Retinal pigment epithelial cell (primary cell): Measurements from ENCODE around the gene ASB2.

Source experiments
- DNase-seq: peaks from one replicate; pipeline ENCODE4 v3.0.0-alpha.2; 2010; ENCODE audit warnings: low read depth
- H3K4me3 ChIP-seq: 2 replicates; pipeline ENCODE4 v1.5.1; 2011; ENCODE audit warnings: mild to moderate bottlenecking, low read length, control low read depth, moderate library complexity
- TF ChIP-seq, protein P1 (sequence below): conservative IDR thresholded peaks from 2 replicates; pipeline ENCODE4 v1.5.1; 2011; ENCODE audit warnings: low read depth, low read length, control low read depth, inconsistent platforms

Gene ASB2

GRCh38 chr14:93923626-93924025 is 52.7 kb downstream of the ASB2 start:
- TF ChIP-seq, protein P1, sequence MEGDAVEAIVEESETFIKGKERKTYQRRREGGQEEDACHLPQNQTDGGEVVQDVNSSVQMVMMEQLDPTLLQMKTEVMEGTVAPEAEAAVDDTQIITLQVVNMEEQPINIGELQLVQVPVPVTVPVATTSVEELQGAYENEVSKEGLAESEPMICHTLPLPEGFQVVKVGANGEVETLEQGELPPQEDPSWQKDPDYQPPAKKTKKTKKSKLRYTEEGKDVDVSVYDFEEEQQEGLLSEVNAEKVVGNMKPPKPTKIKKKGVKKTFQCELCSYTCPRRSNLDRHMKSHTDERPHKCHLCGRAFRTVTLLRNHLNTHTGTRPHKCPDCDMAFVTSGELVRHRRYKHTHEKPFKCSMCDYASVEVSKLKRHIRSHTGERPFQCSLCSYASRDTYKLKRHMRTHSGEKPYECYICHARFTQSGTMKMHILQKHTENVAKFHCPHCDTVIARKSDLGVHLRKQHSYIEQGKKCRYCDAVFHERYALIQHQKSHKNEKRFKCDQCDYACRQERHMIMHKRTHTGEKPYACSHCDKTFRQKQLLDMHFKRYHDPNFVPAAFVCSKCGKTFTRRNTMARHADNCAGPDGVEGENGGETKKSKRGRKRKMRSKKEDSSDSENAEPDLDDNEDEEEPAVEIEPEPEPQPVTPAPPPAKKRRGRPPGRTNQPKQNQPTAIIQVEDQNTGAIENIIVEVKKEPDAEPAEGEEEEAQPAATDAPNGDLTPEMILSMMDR: no peak
- no peak for DNase-seq

DNA sequence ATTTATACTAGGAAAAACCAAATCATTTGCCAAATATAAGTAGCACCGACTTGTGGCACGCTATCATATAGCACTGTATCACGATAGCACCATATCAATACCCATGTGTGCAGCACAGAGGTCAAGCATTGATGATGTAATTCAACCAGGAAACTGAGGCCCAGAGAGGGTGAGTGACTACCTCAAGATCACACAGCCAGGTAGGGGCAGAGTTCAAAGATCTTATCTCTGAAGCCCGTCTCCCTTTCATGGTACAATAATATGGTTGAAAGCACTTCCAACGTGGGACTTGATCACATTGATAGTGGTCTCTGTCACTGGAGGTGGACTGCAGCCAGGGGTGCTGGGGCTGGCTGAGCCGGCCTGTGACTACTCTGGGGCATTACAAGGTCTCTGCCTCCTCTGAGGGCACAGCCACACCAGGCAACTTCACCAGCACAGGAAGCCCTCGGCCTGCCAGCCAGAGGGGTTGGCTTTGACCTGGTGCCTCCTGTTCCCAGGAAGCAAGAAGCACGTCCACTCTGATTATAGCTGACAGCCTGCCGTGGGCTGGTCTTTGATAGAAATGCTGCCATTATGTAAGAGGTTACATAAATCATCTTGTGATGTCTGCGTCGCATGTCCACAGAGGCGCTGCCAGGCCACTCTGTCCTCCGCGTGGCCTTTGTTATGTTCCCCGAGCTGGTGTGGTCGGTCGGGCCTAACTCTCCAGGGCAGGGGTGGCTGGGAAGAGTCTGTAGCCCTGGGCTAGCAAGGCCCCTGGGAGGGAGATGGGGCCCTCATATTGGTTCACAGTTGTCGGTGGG is 55.2 kb downstream of the ASB2 start:
- DNase-seq: no peak
- no peak overlapping the region for H3K4me3 ChIP-seq
- TF ChIP-seq, protein P1: no peak

More at GRCh38 chr14:93923626-93924025, 52.7 kb downstream of the ASB2 start:
- H3K4me3 ChIP-seq: no peak overlapping the region

DNA sequence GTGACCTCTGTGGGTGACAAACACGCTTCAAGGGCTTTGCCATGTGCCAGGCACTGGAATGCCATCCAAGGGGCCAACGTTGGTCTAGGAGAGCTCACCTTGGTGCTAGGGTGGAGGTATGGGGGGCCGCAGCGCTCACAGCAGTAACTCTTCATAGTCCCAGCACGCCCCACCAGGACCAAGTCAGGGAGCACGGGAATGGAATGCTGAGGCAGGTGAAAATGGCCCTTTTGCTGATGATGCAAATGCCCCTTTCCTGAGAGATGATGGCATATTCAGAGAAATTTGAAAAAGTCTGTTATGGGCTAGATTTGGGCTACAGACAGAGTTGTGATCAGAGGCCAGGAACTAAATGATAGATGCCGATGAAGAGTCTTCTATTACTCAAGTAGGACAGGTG is 59.2 kb downstream of the ASB2 start:
- DNase-seq: no peak

GRCh38 chr14:93916498-93916897 is 59.9 kb downstream of the ASB2 start:
- TF ChIP-seq, protein P1: no peak
- no peak for DNase-seq
- H3K4me3 ChIP-seq: no peak overlapping the region

More for the DNA sequence above, 59.2 kb downstream of the ASB2 start:
- no peak overlapping the region for H3K4me3 ChIP-seq
- TF ChIP-seq, protein P1: no peak

- DNase-seq: no peak
- H3K4me3 ChIP-seq: no peak overlapping the region
Measured at GRCh38 chr14:93915800-93916199, 60.6 kb downstream of the ASB2 start.

GRCh38 chr14:93915070-93915705 is 61.2 kb downstream of the ASB2 start:
- no peak for DNase-seq
- TF ChIP-seq, protein P1: no peak
- no peak overlapping the region for H3K4me3 ChIP-seq

More at GRCh38 chr14:93915800-93916199, 60.6 kb downstream of the ASB2 start:
- TF ChIP-seq, protein P1: no peak
